ENCODE measurements around the gene PAK1. TPM values are rescaled to one million over a fixed set of nuclear protein-coding genes. Genes with fewer than 3 reads are reported as not detected.

PAK1 gene
- total RNA-seq, 6 donors from 2014 or later: 14.9 to 49.2 (median 30.1) TPM

DNA sequence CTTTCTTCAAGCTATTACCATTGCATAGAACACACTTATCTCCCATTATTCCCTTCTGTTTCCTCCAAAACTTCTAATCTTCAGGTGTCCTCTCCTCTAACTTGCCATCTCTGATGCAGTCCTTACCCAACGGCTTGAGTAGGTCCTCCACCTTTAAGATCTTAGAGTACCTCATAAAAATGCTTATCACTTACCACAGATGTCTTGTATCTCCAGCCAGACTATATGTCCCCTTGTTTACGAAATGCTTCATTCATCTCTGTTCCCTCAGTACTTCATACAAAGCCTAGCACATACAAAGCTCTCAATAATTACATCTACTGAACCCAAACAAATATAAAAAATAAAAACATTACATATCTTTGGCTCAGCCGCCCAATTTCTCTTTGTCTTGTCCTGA is 49.2 kb downstream of the PAK1 start:
- 71 to 81% methylated on average over 3 of the region's 3 CpGs for WGBS, 2 donors
- Histone ChIP-seq H3K36me3 (no peaks in the 10 kb centered on the region), H3K27me3 (no peaks in the 10 kb centered on the region), H3K9me3 (no peaks in the 10 kb centered on the region), H3K27ac (no peak overlapping the region), H3K4me3 (no peak overlapping the region), H3K4me1 (no peaks in the 10 kb centered on the region)
- no peak for ATAC-seq (ENCODE audit: low FRiP score in 2 of 2)
- no peak for TF ChIP-seq POLR2AphosphoS5 (IDR thresholded peaks at IDR 0.05)
- TF ChIP-seq, protein P1, sequence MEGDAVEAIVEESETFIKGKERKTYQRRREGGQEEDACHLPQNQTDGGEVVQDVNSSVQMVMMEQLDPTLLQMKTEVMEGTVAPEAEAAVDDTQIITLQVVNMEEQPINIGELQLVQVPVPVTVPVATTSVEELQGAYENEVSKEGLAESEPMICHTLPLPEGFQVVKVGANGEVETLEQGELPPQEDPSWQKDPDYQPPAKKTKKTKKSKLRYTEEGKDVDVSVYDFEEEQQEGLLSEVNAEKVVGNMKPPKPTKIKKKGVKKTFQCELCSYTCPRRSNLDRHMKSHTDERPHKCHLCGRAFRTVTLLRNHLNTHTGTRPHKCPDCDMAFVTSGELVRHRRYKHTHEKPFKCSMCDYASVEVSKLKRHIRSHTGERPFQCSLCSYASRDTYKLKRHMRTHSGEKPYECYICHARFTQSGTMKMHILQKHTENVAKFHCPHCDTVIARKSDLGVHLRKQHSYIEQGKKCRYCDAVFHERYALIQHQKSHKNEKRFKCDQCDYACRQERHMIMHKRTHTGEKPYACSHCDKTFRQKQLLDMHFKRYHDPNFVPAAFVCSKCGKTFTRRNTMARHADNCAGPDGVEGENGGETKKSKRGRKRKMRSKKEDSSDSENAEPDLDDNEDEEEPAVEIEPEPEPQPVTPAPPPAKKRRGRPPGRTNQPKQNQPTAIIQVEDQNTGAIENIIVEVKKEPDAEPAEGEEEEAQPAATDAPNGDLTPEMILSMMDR (IDR thresholded peaks at IDR 0.05): no peak
- no peak for TF ChIP-seq EP300 (IDR thresholded peaks at IDR 0.05)
- TF ChIP-seq POLR2A (IDR thresholded peaks at IDR 0.05): no peak
- no peak for DNase-seq

DNA sequence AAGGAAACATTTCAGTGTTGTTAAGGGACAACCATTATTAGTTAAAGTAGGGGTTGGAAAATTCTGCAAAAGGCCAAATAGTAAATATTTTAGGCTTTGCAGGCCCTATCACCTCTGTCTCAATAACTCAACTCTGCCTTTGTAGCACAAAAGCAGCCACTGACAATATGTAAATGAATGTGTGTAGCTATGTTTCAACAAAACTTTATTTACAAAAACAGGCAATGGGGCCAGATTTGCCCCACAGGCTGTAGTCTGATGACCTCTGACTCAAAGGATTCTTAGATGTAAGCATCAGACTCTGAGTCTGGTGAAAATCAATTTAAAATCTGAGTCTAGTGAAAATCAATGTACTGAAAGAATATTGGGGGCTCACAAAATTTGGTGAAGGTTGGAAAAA is 50.3 kb downstream of the PAK1 start:
- DNase-seq (no peak), ATAC-seq (ENCODE audit: low FRiP score in 2 of 2) (no peak)
- no peaks in the 10 kb centered on the region for H3K9me3 ChIP-seq
- TF ChIP-seq, protein P1 (IDR thresholded peaks at IDR 0.05): no peak
- TF ChIP-seq POLR2A (IDR thresholded peaks at IDR 0.05) (no peak), POLR2AphosphoS5 (IDR thresholded peaks at IDR 0.05) (no peak), EP300 (IDR thresholded peaks at IDR 0.05) (no peak)
- no peaks in the 10 kb centered on the region for H3K36me3 ChIP-seq
- H3K27me3 ChIP-seq: no peaks in the 10 kb centered on the region
- H3K4me1 ChIP-seq: no peaks in the 10 kb centered on the region
- no peak overlapping the region for H3K27ac ChIP-seq
- H3K4me3 ChIP-seq: no peak overlapping the region

DNA sequence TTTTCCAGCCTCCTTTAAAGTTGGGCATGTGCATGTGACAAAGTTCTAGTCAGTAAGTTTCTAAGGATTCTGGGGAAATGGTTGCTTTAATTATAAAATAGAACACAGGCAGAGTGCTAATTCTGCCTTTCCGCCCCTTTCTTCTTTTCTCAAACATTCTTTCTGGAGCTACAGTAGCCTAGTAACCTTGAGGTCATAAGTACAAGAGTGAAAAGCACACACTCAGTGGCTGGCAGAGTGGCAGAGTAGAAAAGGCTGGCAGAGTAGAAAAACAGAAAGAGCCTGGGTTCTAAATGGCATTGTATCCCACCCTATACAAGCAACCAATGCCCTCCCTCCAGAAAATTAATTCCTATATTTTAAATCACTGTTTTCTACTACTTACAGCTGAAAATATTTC is 51.2 kb downstream of the PAK1 start:
- no peaks in the 10 kb centered on the region for H3K4me1 ChIP-seq
- H3K27me3 ChIP-seq: no peaks in the 10 kb centered on the region
- DNase-seq (no peak), ATAC-seq (ENCODE audit: low FRiP score in 2 of 2) (no peak)
- TF ChIP-seq POLR2A (IDR thresholded peaks at IDR 0.05) (no peak), POLR2AphosphoS5 (IDR thresholded peaks at IDR 0.05) (no peak), EP300 (IDR thresholded peaks at IDR 0.05) (no peak)
- TF ChIP-seq, protein P1 (IDR thresholded peaks at IDR 0.05): no peak
- WGBS, 2 donors: 83 to 91% methylated on average over 1 of the region's 1 CpG
- H3K36me3 ChIP-seq: no peaks in the 10 kb centered on the region
- H3K9me3 ChIP-seq: no peaks in the 10 kb centered on the region
- H3K4me3 ChIP-seq: no peak overlapping the region
- H3K27ac ChIP-seq: no peak overlapping the region

DNA sequence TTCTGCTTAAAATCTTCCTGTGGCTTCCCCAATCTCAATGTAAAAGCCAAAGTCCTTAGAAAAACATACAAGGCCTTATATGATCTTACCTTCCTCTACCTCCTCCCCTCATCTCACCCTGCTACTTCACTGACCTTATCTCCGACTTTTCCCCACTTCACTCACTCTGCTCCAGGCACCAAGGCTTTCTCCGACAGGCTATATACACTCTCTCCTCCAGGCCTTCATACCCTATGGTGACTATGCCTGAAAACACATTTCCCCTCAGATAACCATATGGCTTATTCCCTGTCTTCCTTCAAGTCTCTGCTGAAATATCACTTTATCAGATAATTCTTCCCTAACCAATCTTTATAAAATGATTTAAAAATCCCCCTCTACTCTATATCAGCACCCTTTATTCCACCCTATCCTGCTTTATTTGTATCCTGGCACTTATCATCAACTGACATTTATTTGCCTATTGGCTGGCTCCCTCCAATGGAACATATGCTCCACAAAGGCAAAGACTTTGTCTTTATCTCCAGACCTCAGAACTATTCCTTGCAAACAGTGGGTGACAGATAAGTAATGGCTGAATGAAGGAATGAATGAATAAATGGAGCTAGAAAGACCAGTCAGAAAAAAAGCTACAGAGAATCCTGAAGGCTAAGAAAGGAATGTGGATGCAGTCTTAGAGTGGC is 52.7 kb downstream of the PAK1 start:
- 71 to 81% methylated on average over 2 of the region's 2 CpGs for WGBS, 2 donors
- TF ChIP-seq EP300 (IDR thresholded peaks at IDR 0.05) (no peak), POLR2AphosphoS5 (IDR thresholded peaks at IDR 0.05) (no peak), POLR2A (IDR thresholded peaks at IDR 0.05) (no peak)
- TF ChIP-seq, protein P1 (IDR thresholded peaks at IDR 0.05): no peak
- Histone ChIP-seq H3K4me1 (no peaks in the 10 kb centered on the region), H3K4me3 (no peak overlapping the region), H3K36me3 (no peaks in the 10 kb centered on the region), H3K9me3 (no peaks in the 10 kb centered on the region), H3K27me3 (no peaks in the 10 kb centered on the region), H3K27ac (no peak overlapping the region)
- no peak for DNase-seq
- no peak for ATAC-seq (ENCODE audit: low FRiP score in 2 of 2)

DNA sequence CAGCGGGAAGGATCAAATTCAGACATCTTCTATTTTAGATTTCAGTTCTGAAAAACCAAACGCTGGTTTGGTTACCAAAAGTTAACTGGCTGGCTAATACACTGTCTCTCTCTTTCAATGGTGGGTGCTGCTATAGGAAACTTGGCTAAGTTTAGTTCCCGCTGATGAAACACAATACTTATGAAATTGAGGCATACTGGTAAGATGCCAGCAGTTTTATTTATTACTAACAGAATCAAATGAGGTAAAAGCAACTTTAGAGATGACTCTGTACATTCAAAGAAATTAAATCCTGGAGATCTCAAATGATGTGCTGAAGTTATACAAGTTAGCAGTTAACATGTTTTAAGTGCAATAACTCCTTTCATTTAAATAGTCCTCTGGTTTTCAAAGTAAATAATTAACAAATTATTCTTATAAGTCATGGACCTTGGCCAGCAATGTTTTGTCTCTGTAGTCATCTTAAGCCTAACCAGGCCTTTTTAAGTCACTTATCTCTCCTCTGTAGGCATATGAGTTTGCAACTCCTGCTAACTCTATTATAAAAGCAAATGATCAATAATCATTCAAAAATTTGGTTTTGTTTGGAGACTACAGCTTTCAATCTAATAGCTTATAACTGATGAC is 54.8 kb downstream of the PAK1 start:
- WGBS, 2 donors: 66 to 78% methylated on average over 3 of the region's 3 CpGs
- Histone ChIP-seq H3K27ac (peak overlapping the region in 1 of 4 donors; percentile 14), H3K36me3 (no peaks in the 10 kb centered on the region), H3K4me3 (no peak overlapping the region), H3K9me3 (no peaks in the 10 kb centered on the region), H3K4me1 (no peaks in the 10 kb centered on the region), H3K27me3 (no peaks in the 10 kb centered on the region)
- DNase-seq (no peak), ATAC-seq (ENCODE audit: low FRiP score in 2 of 2) (no peak)
- TF ChIP-seq POLR2A (IDR thresholded peaks at IDR 0.05) (no peak), EP300 (IDR thresholded peaks at IDR 0.05) (no peak), POLR2AphosphoS5 (IDR thresholded peaks at IDR 0.05) (no peak)
- TF ChIP-seq, protein P1 (IDR thresholded peaks at IDR 0.05): no peak
